ENCODE data around the gene RABEP1.

Gene RABEP1

GRCh38 chr17:5254414-5254813, 27.7 kb upstream of the RABEP1 start:
- no peak for DNase-seq
- CTCF ChIA-PET, result interaction anchor here (2.5 kb wide), 1 partner anchor 185 kb away, joined by 8 read pairs; the partner anchor contains the start of gene C1QBP
- Mint-ChIP-seq H3K27me3 (no peaks in the 10 kb centered on the region), H3K9me3 (no peaks in the 10 kb centered on the region), H3K4me3 (no peak overlapping the region), H3K4me1 (peaks cover 23% of the 10 kb centered on the region), H3K27ac (no peak overlapping the region), H3K36me3 (peaks cover 2% of the 10 kb centered on the region)

- Mint-ChIP-seq H3K27me3 (no peaks in the 10 kb centered on the region), H3K27ac (peak overlapping the region; percentile 38), H3K4me3 (no peak overlapping the region), H3K36me3 (peaks cover 2% of the 10 kb centered on the region), H3K9me3 (no peaks in the 10 kb centered on the region), H3K4me1 (peaks cover 18% of the 10 kb centered on the region)
- peak; percentile 28 for DNase-seq
- CTCF ChIA-PET, result interaction anchor here (2.5 kb wide), 1 partner anchor 184 kb away, joined by 8 read pairs; the partner anchor contains the start of gene C1QBP
These were observed 27.1 kb upstream of the RABEP1 start for GRCh38 chr17:5254903-5255521.

GRCh38 chr17:5257124-5257523, 25.0 kb upstream of the RABEP1 start:
- CTCF ChIA-PET, result no interaction called here
- Mint-ChIP-seq H3K27ac (no peak overlapping the region), H3K9me3 (no peaks in the 10 kb centered on the region), H3K27me3 (no peaks in the 10 kb centered on the region), H3K4me3 (no peak overlapping the region), H3K36me3 (peaks cover 2% of the 10 kb centered on the region), H3K4me1 (peaks cover 18% of the 10 kb centered on the region)
- DNase-seq, result no peak

GRCh38 chr17:5260542-5260941, 21.5 kb upstream of the RABEP1 start:
- Mint-ChIP-seq H3K9me3 (no peaks in the 10 kb centered on the region), H3K27me3 (no peaks in the 10 kb centered on the region), H3K4me3 (no peak overlapping the region), H3K36me3 (no peaks in the 10 kb centered on the region), H3K27ac (no peak overlapping the region), H3K4me1 (peaks cover 3% of the 10 kb centered on the region)
- DNase-seq, result no peak
- CTCF ChIA-PET, result no interaction called here

GRCh38 chr17:5262416-5262991, 19.6 kb upstream of the RABEP1 start:
- DNase-seq, result no peak
- Mint-ChIP-seq H3K27ac (no peak overlapping the region), H3K4me1 (no peaks in the 10 kb centered on the region), H3K27me3 (no peaks in the 10 kb centered on the region), H3K36me3 (no peaks in the 10 kb centered on the region), H3K4me3 (no peak overlapping the region), H3K9me3 (no peaks in the 10 kb centered on the region)
- CTCF ChIA-PET, result no interaction called here

- Mint-ChIP-seq H3K4me1 (no peaks in the 10 kb centered on the region), H3K36me3 (no peaks in the 10 kb centered on the region), H3K27me3 (no peaks in the 10 kb centered on the region), H3K27ac (no peak overlapping the region), H3K9me3 (no peaks in the 10 kb centered on the region), H3K4me3 (no peak overlapping the region)
- no peak for DNase-seq
- CTCF ChIA-PET, result no interaction called here
These were observed 18.6 kb upstream of the RABEP1 start for GRCh38 chr17:5263441-5263840.

- Mint-ChIP-seq H3K27me3 (no peaks in the 10 kb centered on the region), H3K27ac (no peak overlapping the region), H3K36me3 (no peaks in the 10 kb centered on the region), H3K4me1 (no peaks in the 10 kb centered on the region), H3K4me3 (no peak overlapping the region), H3K9me3 (no peaks in the 10 kb centered on the region)
- CTCF ChIA-PET, result interaction anchor here (0.6 kb wide), 1 partner anchor 17 kb away, joined by 3 read pairs; no protein-coding TSS in a partner anchor
- no peak for DNase-seq
These were observed 17.2 kb upstream of the RABEP1 start for GRCh38 chr17:5264893-5265292.

GRCh38 chr17:5269241-5269960, 12.7 kb upstream of the RABEP1 start:
- H3K4me1 Mint-ChIP-seq, result peaks cover 2% of the 10 kb centered on the region
- H3K4me3 Mint-ChIP-seq, result no peak overlapping the region
- no peak overlapping the region for H3K27ac Mint-ChIP-seq
- H3K9me3 Mint-ChIP-seq, result no peaks in the 10 kb centered on the region
- no peak for DNase-seq
- no peaks in the 10 kb centered on the region for H3K36me3 Mint-ChIP-seq
- CTCF ChIA-PET, result interaction anchor here (1.0 kb wide), 1 partner anchor 14 kb away, joined by 3 read pairs; no protein-coding TSS in a partner anchor
- H3K27me3 Mint-ChIP-seq, result no peaks in the 10 kb centered on the region

- CTCF ChIA-PET, result no interaction called here
- H3K27me3 Mint-ChIP-seq, result peaks cover 5% of the 10 kb centered on the region
- peaks cover 2% of the 10 kb centered on the region for H3K4me1 Mint-ChIP-seq
- DNase-seq, result no peak
- H3K27ac Mint-ChIP-seq, result no peak overlapping the region
- H3K9me3 Mint-ChIP-seq, result no peaks in the 10 kb centered on the region
- no peak overlapping the region for H3K4me3 Mint-ChIP-seq
- H3K36me3 Mint-ChIP-seq, result no peaks in the 10 kb centered on the region
These were observed 9.8 kb upstream of the RABEP1 start for GRCh38 chr17:5272322-5272721.

GRCh38 chr17:5282642-5283217, 646 bp downstream of the RABEP1 start:
- H3K4me1 Mint-ChIP-seq, result peaks cover 32% of the 10 kb centered on the region
- DNase-seq, result peak; percentile 66

GRCh38 chr17:5283571-5284315, 1.7 kb downstream of the RABEP1 start:
- no peak for DNase-seq
- no peaks in the 10 kb centered on the region for H3K9me3 Mint-ChIP-seq
- CTCF ChIA-PET, result interaction anchor here (0.9 kb wide), 1 partner anchor 15 kb away, joined by 3 read pairs; no protein-coding TSS in a partner anchor
- H3K36me3 Mint-ChIP-seq, result peaks cover 11% of the 10 kb centered on the region
- H3K4me1 Mint-ChIP-seq, result peaks cover 38% of the 10 kb centered on the region
- peak overlapping the region; percentile 94 for H3K4me3 Mint-ChIP-seq
- peak overlapping the region; percentile 15 for H3K27ac Mint-ChIP-seq
- H3K27me3 Mint-ChIP-seq, result peaks cover 6% of the 10 kb centered on the region

More at GRCh38 chr17:5282642-5283217, 646 bp downstream of the RABEP1 start:
- peaks cover 6% of the 10 kb centered on the region for H3K27me3 Mint-ChIP-seq
- peak overlapping the region; percentile 92 for H3K27ac Mint-ChIP-seq
- H3K9me3 Mint-ChIP-seq, result no peaks in the 10 kb centered on the region
- peak overlapping the region; percentile 94 for H3K4me3 Mint-ChIP-seq
- H3K36me3 Mint-ChIP-seq, result peaks cover 11% of the 10 kb centered on the region
- CTCF ChIA-PET, result interaction anchor here (1.1 kb wide), 1 partner anchor 156 kb away, joined by 3 read pairs; the partner anchor contains the start of gene C1QBP

- Mint-ChIP-seq H3K4me3 (no peak overlapping the region), H3K27ac (no peak overlapping the region), H3K9me3 (no peaks in the 10 kb centered on the region), H3K4me1 (peaks cover 43% of the 10 kb centered on the region), H3K27me3 (peaks cover 6% of the 10 kb centered on the region), H3K36me3 (peaks cover 11% of the 10 kb centered on the region)
- CTCF ChIA-PET, result no interaction called here
- DNase-seq, result no peak
These were observed 2.6 kb downstream of the RABEP1 start for GRCh38 chr17:5284681-5285080.

- Mint-ChIP-seq H3K9me3 (no peaks in the 10 kb centered on the region), H3K4me1 (peaks cover 37% of the 10 kb centered on the region), H3K27me3 (peaks cover 4% of the 10 kb centered on the region), H3K27ac (no peak overlapping the region), H3K4me3 (no peak overlapping the region), H3K36me3 (peaks cover 13% of the 10 kb centered on the region)
- CTCF ChIA-PET, result no interaction called here
- DNase-seq, result no peak
These were observed 4.8 kb downstream of the RABEP1 start for GRCh38 chr17:5286846-5287245.

Data from activated naive CD4-positive, alpha-beta T cell treated with anti-CD3 and anti-CD28 coated beads, Interleukin-2, amount 10 ng/mL, durations not matched to agents 7 days and 5 days (primary cell).